LHCN-M2 (cell line): ENCODE data around the gene CIT. TPM values are rescaled to one million over a fixed set of nuclear protein-coding genes. Genes with fewer than 3 reads are reported as not detected.
A peak's percentile ranks its signal among the peaks of the same experiment; 100 is the strongest.
"Not testable (repeated sequence)": the region's sequence is repeated elsewhere in the genome, so short reads cannot be mapped to it uniquely, and the experiment has no call there.

ENCODE experiments used
- DNase-seq: peaks from one replicate; pipeline ENCODE4 v3.0.0-alpha.2; 2012; ENCODE audit warnings: low read depth
- total RNA-seq: library from RNA; depleted of rRNA; stranded (reverse); fragments of >200 nt; gene quantifications from 2 replicates; pipeline ENCODE4 v1.2.3, GENCODE V29; 2014

CIT gene
- total RNA-seq, 1 experiment from 2014 or later, result 54.0 TPM

GRCh38 chr12:119744900-119745606, 132.1 kb downstream of the CIT start:
- no peak for DNase-seq

- no peak for DNase-seq
Observed at GRCh38 chr12:119742700-119743099, 134.4 kb downstream of the CIT start.

- DNase-seq, result no peak
Observed at GRCh38 chr12:119740830-119741229, 136.3 kb downstream of the CIT start.

- no peak for DNase-seq
Observed at GRCh38 chr12:119735079-119735478, 142.0 kb downstream of the CIT start.

GRCh38 chr12:119730381-119730780, 146.7 kb downstream of the CIT start:
- no peak for DNase-seq

- DNase-seq, result no peak
Observed at GRCh38 chr12:119729871-119730270, 147.2 kb downstream of the CIT start.

- DNase-seq, result no peak
Observed at GRCh38 chr12:119728444-119728745, 148.7 kb downstream of the CIT start.

GRCh38 chr12:119727600-119728443, 149.3 kb downstream of the CIT start:
- DNase-seq, result no peak

GRCh38 chr12:119725523-119725922, 151.6 kb downstream of the CIT start:
- no peak for DNase-seq

GRCh38 chr12:119721306-119721705, 155.8 kb downstream of the CIT start:
- DNase-seq, result no peak

- DNase-seq, result no peak
Observed at GRCh38 chr12:119720349-119720748, 156.8 kb downstream of the CIT start.

- DNase-seq, result no peak
Observed at GRCh38 chr12:119718141-119718540, 159.0 kb downstream of the CIT start.

- peak; percentile 41 for DNase-seq
Observed at GRCh38 chr12:119715268-119715620, 161.9 kb downstream of the CIT start.

GRCh38 chr12:119714614-119715267, 162.4 kb downstream of the CIT start:
- DNase-seq, result no peak

GRCh38 chr12:119713551-119714031, 163.5 kb downstream of the CIT start:
- DNase-seq, result no peak

- no peak for DNase-seq
Observed at GRCh38 chr12:119712721-119713120, 164.4 kb downstream of the CIT start.

- DNase-seq, result no peak
Observed at GRCh38 chr12:119711693-119712092, 165.4 kb downstream of the CIT start.

- DNase-seq, result no peak
Observed at GRCh38 chr12:119710965-119711551, 166.1 kb downstream of the CIT start.

- DNase-seq, result no peak
Observed at GRCh38 chr12:119710374-119710964, 166.7 kb downstream of the CIT start.

GRCh38 chr12:119706427-119706826, 170.7 kb downstream of the CIT start:
- DNase-seq, result not testable (repeated sequence)

GRCh38 chr12:119705182-119705581, 171.9 kb downstream of the CIT start:
- DNase-seq, result no peak
